Stimulated activated CD8-positive, alpha-beta memory T cell treated with anti-CD3 and anti-CD28 coated beads, Interleukin-15, amount 100 ng/mL, for 24 hours (primary cell): ENCODE results near the gene SCAANT1.
A peak's percentile ranks its signal among the peaks of the same experiment; 100 is the strongest.

Experiments
- DNase-seq: peaks from one replicate; pipeline ENCODE4 v3.0.0-alpha.2; 2020; ENCODE audit warnings: low read depth

SCAANT1 gene

GRCh38 chr3:63934041-63934866, 22.1 kb upstream of the SCAANT1 start:
- no peak for DNase-seq

GRCh38 chr3:63933459-63933858, 21.3 kb upstream of the SCAANT1 start:
- DNase-seq: no peak

- no peak for DNase-seq
Observed at GRCh38 chr3:63932509-63933212, 20.5 kb upstream of the SCAANT1 start.

GRCh38 chr3:63931290-63931689, 19.1 kb upstream of the SCAANT1 start:
- DNase-seq: no peak

GRCh38 chr3:63927422-63928280, 15.5 kb upstream of the SCAANT1 start:
- no peak for DNase-seq

GRCh38 chr3:63926309-63926708, 14.1 kb upstream of the SCAANT1 start:
- DNase-seq: no peak

- DNase-seq: no peak
Observed at GRCh38 chr3:63922491-63923199, 10.5 kb upstream of the SCAANT1 start.

GRCh38 chr3:63921741-63922482, 9.7 kb upstream of the SCAANT1 start:
- no peak for DNase-seq

GRCh38 chr3:63920001-63920400, 7.8 kb upstream of the SCAANT1 start:
- DNase-seq: no peak

- DNase-seq: no peak
Observed at GRCh38 chr3:63918321-63918720, 6.1 kb upstream of the SCAANT1 start.

GRCh38 chr3:63914312-63914711, 2.1 kb upstream of the SCAANT1 start:
- DNase-seq: no peak

- peak; percentile 3 for DNase-seq
Observed at GRCh38 chr3:63912768-63913588, 795 bp upstream of the SCAANT1 start.

- DNase-seq: no peak
Observed at GRCh38 chr3:63911509-63911872, 692 bp downstream of the SCAANT1 start.

- DNase-seq: no peak
Observed at GRCh38 chr3:63910891-63911290, 1.3 kb downstream of the SCAANT1 start.

GRCh38 chr3:63910001-63910400, 2.2 kb downstream of the SCAANT1 start:
- no peak for DNase-seq

GRCh38 chr3:63909431-63909830, 2.8 kb downstream of the SCAANT1 start:
- DNase-seq: no peak

- DNase-seq: no peak
Observed at GRCh38 chr3:63908776-63909175, 3.4 kb downstream of the SCAANT1 start.

GRCh38 chr3:63908081-63908736, 4.0 kb downstream of the SCAANT1 start:
- no peak for DNase-seq

GRCh38 chr3:63905731-63906620, 6.2 kb downstream of the SCAANT1 start:
- no peak for DNase-seq
